ENCODE results near the gene IP6K3.

- TF ChIP-seq CTCF (IDR thresholded peaks at IDR 0.05) (no peak), POLR2A (IDR thresholded peaks at IDR 0.05) (no peak)
Observed at GRCh38 chr6:33682341-33682740, 64.4 kb downstream of the IP6K3 start.
